Stimulated activated naive CD8-positive, alpha-beta T cell treated with anti-CD3 and anti-CD28 coated beads, Interleukin-15, Interleukin-2, amounts not matched to agents 100 ng/mL and 50 ng/mL, for 24 hours (primary cell): ENCODE results near the gene SUGP2.

Source experiments
- H3K27ac Mint-ChIP-seq: one replicate; pipeline ENCODE4 v1.8.0; 2021; ENCODE audit warnings: mild to moderate bottlenecking, mixed read lengths
- H3K27me3 Mint-ChIP-seq: one replicate; pipeline ENCODE4 v1.8.0; 2021; ENCODE audit warnings: mixed read lengths
- H3K36me3 Mint-ChIP-seq: one replicate; pipeline ENCODE4 v1.8.0; 2021; ENCODE audit warnings: low read depth, mixed read lengths
- H3K4me1 Mint-ChIP-seq: one replicate; pipeline ENCODE4 v1.8.0; 2021; ENCODE audit warnings: low read depth, mixed read lengths
- H3K4me3 Mint-ChIP-seq: one replicate; pipeline ENCODE4 v1.8.0; 2021; ENCODE audit warnings: mild to moderate bottlenecking, mixed read lengths
- H3K9me3 Mint-ChIP-seq: one replicate; pipeline ENCODE4 v1.8.0; 2021; ENCODE audit warnings: mixed read lengths

SUGP2 gene

GRCh38 chr19:18948075-18948975 is 85.0 kb downstream of the SUGP2 start:
- H3K4me1 Mint-ChIP-seq = no peaks in the 10 kb centered on the region
- peaks cover 7% of the 10 kb centered on the region for H3K27me3 Mint-ChIP-seq
- H3K27ac Mint-ChIP-seq = no peak overlapping the region
- no peak overlapping the region for H3K4me3 Mint-ChIP-seq
- H3K36me3 Mint-ChIP-seq = no peaks in the 10 kb centered on the region
- H3K9me3 Mint-ChIP-seq = no peaks in the 10 kb centered on the region

GRCh38 chr19:18946918-18947317 is 86.4 kb downstream of the SUGP2 start:
- Mint-ChIP-seq H3K9me3 (no peaks in the 10 kb centered on the region), H3K27ac (no peak overlapping the region), H3K4me1 (no peaks in the 10 kb centered on the region), H3K27me3 (peaks cover 16% of the 10 kb centered on the region), H3K4me3 (no peak overlapping the region), H3K36me3 (no peaks in the 10 kb centered on the region)

GRCh38 chr19:18946335-18946734 is 87.0 kb downstream of the SUGP2 start:
- Mint-ChIP-seq H3K27ac (no peak overlapping the region), H3K4me1 (peaks cover 5% of the 10 kb centered on the region), H3K36me3 (no peaks in the 10 kb centered on the region), H3K27me3 (peaks cover 18% of the 10 kb centered on the region), H3K4me3 (no peak overlapping the region), H3K9me3 (no peaks in the 10 kb centered on the region)

- Mint-ChIP-seq H3K4me1 (peaks cover 8% of the 10 kb centered on the region), H3K9me3 (no peaks in the 10 kb centered on the region), H3K27ac (no peak overlapping the region), H3K27me3 (peaks cover 21% of the 10 kb centered on the region), H3K4me3 (no peak overlapping the region), H3K36me3 (no peaks in the 10 kb centered on the region)
These were observed 88.0 kb downstream of the SUGP2 start for GRCh38 chr19:18945297-18945696.

GRCh38 chr19:18943465-18943864 is 89.9 kb downstream of the SUGP2 start:
- Mint-ChIP-seq H3K4me1 (peaks cover 14% of the 10 kb centered on the region), H3K4me3 (no peak overlapping the region), H3K27me3 (peaks cover 33% of the 10 kb centered on the region), H3K36me3 (no peaks in the 10 kb centered on the region), H3K27ac (no peak overlapping the region), H3K9me3 (no peaks in the 10 kb centered on the region)

GRCh38 chr19:18942692-18943091 is 90.6 kb downstream of the SUGP2 start:
- H3K27me3 Mint-ChIP-seq = peaks cover 33% of the 10 kb centered on the region
- no peak overlapping the region for H3K27ac Mint-ChIP-seq
- no peaks in the 10 kb centered on the region for H3K36me3 Mint-ChIP-seq
- peaks cover 14% of the 10 kb centered on the region for H3K4me1 Mint-ChIP-seq
- no peaks in the 10 kb centered on the region for H3K9me3 Mint-ChIP-seq
- H3K4me3 Mint-ChIP-seq = no peak overlapping the region

GRCh38 chr19:18941628-18942354 is 91.5 kb downstream of the SUGP2 start:
- Mint-ChIP-seq H3K9me3 (no peaks in the 10 kb centered on the region), H3K36me3 (no peaks in the 10 kb centered on the region), H3K4me1 (peaks cover 14% of the 10 kb centered on the region), H3K4me3 (peak overlapping the region; percentile 26), H3K27ac (no peak overlapping the region), H3K27me3 (peaks cover 33% of the 10 kb centered on the region)
